Natural killer cell (primary cell): ENCODE results near the gene CBX5. TPM values are rescaled to one million over a fixed set of nuclear protein-coding genes. Genes with fewer than 3 reads are reported as not detected.

Experiments
- ATAC-seq, 3 donors: fragments of 150-1000 bp in 2 of 3; fragments of 200-7000 bp in 1 of 3; cut with Tn5 transposase; 1 replicate in 1 of 3; 2 replicates in 2 of 3; pipeline ENCODE4 v1.10.0; 2021; ENCODE audit warnings: mild to moderate bottlenecking in 2 of 3, moderate library complexity in 2 of 3
- DNase-seq, 2 donors: peaks; one replicate each; pipeline versions ENCODE4 v3.0.0 to v3.0.0-alpha.2; 2013 to 2021; ENCODE audit warnings: mixed read lengths in 1 of 2
- H3K27ac ChIP-seq: one replicate; pipeline ENCODE4 v1.5.1; 2013; ENCODE audit warnings: mild to moderate bottlenecking, low read length
- H3K27me3 ChIP-seq: one replicate; pipeline ENCODE4 v1.6.1; 2013; ENCODE audit warnings: low read length; ENCODE audit not compliant: control insufficient read depth, insufficient read depth
- H3K36me3 ChIP-seq: one replicate; pipeline ENCODE4 v1.6.1; 2013; ENCODE audit warnings: low read length; ENCODE audit not compliant: control insufficient read depth, insufficient read depth
- H3K4me1 ChIP-seq: one replicate; pipeline ENCODE4 v1.6.1; 2013; ENCODE audit warnings: low read length; ENCODE audit not compliant: control insufficient read depth, insufficient read depth
- H3K4me3 ChIP-seq: one replicate; pipeline ENCODE4 v1.5.1; 2013; ENCODE audit warnings: low read length
- H3K9me3 ChIP-seq: one replicate; pipeline ENCODE4 v1.6.1; 2013; ENCODE audit warnings: low read length; ENCODE audit not compliant: control insufficient read depth, insufficient read depth
- H3K27ac Mint-ChIP-seq, 2 donors: one replicate each; pipeline ENCODE4 v1.8.0; 2022; ENCODE audit warnings: mild to moderate bottlenecking in 2 of 2, mixed read lengths in 2 of 2, moderate library complexity in 1 of 2
- H3K27me3 Mint-ChIP-seq, 2 donors: one replicate each; pipeline ENCODE4 v1.8.0; 2022; ENCODE audit warnings: low read depth in 2 of 2, mixed read lengths in 2 of 2
- H3K36me3 Mint-ChIP-seq: one replicate; pipeline ENCODE4 v1.8.0; 2022; ENCODE audit warnings: mixed read lengths
- H3K4me1 Mint-ChIP-seq, 2 donors: one replicate each; pipeline ENCODE4 v1.8.0; 2022; ENCODE audit warnings: mixed read lengths in 2 of 2
- H3K4me3 Mint-ChIP-seq: one replicate; pipeline ENCODE4 v1.8.0; 2022; ENCODE audit warnings: mild to moderate bottlenecking, moderate library complexity, mixed read lengths
- H3K9me3 Mint-ChIP-seq, 2 donors: one replicate each; pipeline ENCODE4 v1.8.0; 2022; ENCODE audit warnings: mixed read lengths in 2 of 2
- CTCF ChIP-seq: fragments of 200-600 bp; IDR thresholded peaks from one replicate; pipeline ENCODE4 v1.8.0; 2022; ENCODE audit warnings: antibody characterized with exemption
- WGBS: methylation state at CpG from one replicate; pipeline ENCODE4 v1.1.7; 2013; ENCODE audit warnings: missing lambda C conversion rate; ENCODE audit not compliant: insufficient coverage; 5-methylcytosine and 5-hydroxymethylcytosine counted together
- intact Hi-C: fragments of 100-400 bp; cut with micrococcal nuclease; formaldehyde crosslinking; loops from one replicate; pipeline ENCODE4 v1.14.2; 2022
- total RNA-seq, 4 donors: library from RNA; stranded (reverse); fragments of 120-200 nt in 1 of 4; gene quantifications; one replicate each; pipeline versions ENCODE4 v1.2.3 to v1.2.4, GENCODE V29; 2013 to 2022

Gene CBX5
- total RNA-seq, 3 donors from 2014 or later (not counting 1 experiment from before 2014, with no cell fraction given), result 30.8 to 42.3 (median 36.5) TPM

GRCh38 chr12:54210400-54210790 is 69.5 kb downstream of the CBX5 start:
- no peaks in the 10 kb centered on the region for H3K9me3 ChIP-seq
- ATAC-seq (no peak), DNase-seq (no peak)
- Mint-ChIP-seq H3K27ac (no peak overlapping the region), H3K27me3 (peaks cover 15 to 25% of the 10 kb centered on the region in 2 donors), H3K9me3 (no peaks in the 10 kb centered on the region), H3K4me1 (peaks cover 10 to 19% of the 10 kb centered on the region in 2 donors), H3K36me3 (no peaks in the 10 kb centered on the region), H3K4me3 (no peak overlapping the region)
- H3K36me3 ChIP-seq, result no peaks in the 10 kb centered on the region
- H3K4me1 ChIP-seq, result peaks cover 16% of the 10 kb centered on the region
- H3K27me3 ChIP-seq, result peaks cover 4% of the 10 kb centered on the region
- no peak for TF ChIP-seq CTCF
- no peak overlapping the region for H3K27ac ChIP-seq
- intact Hi-C loops, result no loop called here
- WGBS, result 89% methylated on average over 5 of the region's 5 CpGs
- H3K4me3 ChIP-seq, result no peak overlapping the region

DNA sequence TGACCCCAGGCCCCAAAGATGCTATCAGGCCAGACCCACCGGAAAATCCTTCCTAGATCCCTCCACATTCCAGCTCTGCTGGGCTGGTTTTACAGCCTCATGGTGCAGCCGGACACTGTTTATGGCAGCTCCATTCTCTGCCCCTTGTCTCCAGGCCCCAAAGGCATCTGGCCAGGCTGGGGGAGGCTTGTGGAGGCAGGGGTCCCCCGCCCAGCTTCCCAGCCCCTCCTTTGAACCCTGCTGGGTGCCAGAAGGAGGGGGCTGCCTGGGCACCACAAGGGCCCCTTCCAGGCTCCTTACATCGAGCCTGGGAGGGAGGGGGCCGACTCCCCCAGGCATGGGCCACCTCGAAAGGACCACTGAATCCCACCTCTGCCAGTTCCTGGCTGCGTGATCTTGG is 71.3 kb downstream of the CBX5 start:
- peaks cover 25 to 36% of the 10 kb centered on the region in 2 donors for H3K27me3 Mint-ChIP-seq
- WGBS, result 47% methylated on average over 7 of the region's 7 CpGs
- peaks cover 4% of the 10 kb centered on the region for H3K27me3 ChIP-seq
- no peaks in the 10 kb centered on the region for H3K9me3 Mint-ChIP-seq
- H3K27ac ChIP-seq, result no peak overlapping the region
- no peak for ATAC-seq
- DNase-seq, result no peak
- peaks cover 5 to 10% of the 10 kb centered on the region in 2 donors for H3K4me1 Mint-ChIP-seq
- H3K36me3 Mint-ChIP-seq, result no peaks in the 10 kb centered on the region
- intact Hi-C loops, result no loop called here
- H3K4me3 Mint-ChIP-seq, result no peak overlapping the region
- H3K36me3 ChIP-seq, result no peaks in the 10 kb centered on the region
- H3K4me1 ChIP-seq, result peaks cover 3% of the 10 kb centered on the region
- TF ChIP-seq CTCF, result no peak
- no peaks in the 10 kb centered on the region for H3K9me3 ChIP-seq
- H3K4me3 ChIP-seq, result no peak overlapping the region
- H3K27ac Mint-ChIP-seq, result no peak overlapping the region

- ATAC-seq (peak; percentile 82 to 100 (median 97)), DNase-seq (peak; percentile 75 to 86)
- Mint-ChIP-seq H3K36me3 (no peaks in the 10 kb centered on the region), H3K9me3 (no peaks in the 10 kb centered on the region), H3K4me1 (peaks cover 5 to 10% of the 10 kb centered on the region in 2 donors), H3K27ac (no peak overlapping the region), H3K4me3 (no peak overlapping the region), H3K27me3 (peaks cover 31 to 36% of the 10 kb centered on the region in 2 donors)
- intact Hi-C loops, result loop anchor here (1.0 kb wide), 1 partner anchor 201 kb away; no protein-coding TSS in a partner anchor
- no peaks in the 10 kb centered on the region for H3K9me3 ChIP-seq
- H3K36me3 ChIP-seq, result no peaks in the 10 kb centered on the region
- H3K27ac ChIP-seq, result no peak overlapping the region
- H3K27me3 ChIP-seq, result peaks cover 4% of the 10 kb centered on the region
- peak; percentile 86 for TF ChIP-seq CTCF
- peaks cover 3% of the 10 kb centered on the region for H3K4me1 ChIP-seq
- WGBS, result 34% methylated on average over 16 of the region's 16 CpGs
- H3K4me3 ChIP-seq, result no peak overlapping the region
These were observed 72.2 kb downstream of the CBX5 start for GRCh38 chr12:54207539-54208294.
